GM19324 (cell line): Measurements from ENCODE around the gene C1orf105.
"Not testable (repeated sequence)": the region's sequence is repeated elsewhere in the genome, so short reads cannot be mapped to it uniquely, and the experiment has no call there.

Experiments
- ATAC-seq: cut with Tn5 transposase; IDR thresholded peaks from one replicate; pipeline ENCODE4 v1.9.1; 2021; ENCODE audit warnings: mild to moderate bottlenecking, moderate library complexity; ENCODE audit not compliant: unreplicated experiment, low FRiP score

The C1orf105 gene, protein sequence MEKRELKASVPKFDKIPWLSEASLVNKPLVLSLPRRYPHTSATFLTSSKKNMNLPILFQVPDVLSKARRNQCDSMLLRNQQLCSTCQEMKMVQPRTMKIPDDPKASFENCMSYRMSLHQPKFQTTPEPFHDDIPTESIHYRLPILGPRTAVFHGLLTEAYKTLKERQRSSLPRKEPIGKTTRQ

DNA sequence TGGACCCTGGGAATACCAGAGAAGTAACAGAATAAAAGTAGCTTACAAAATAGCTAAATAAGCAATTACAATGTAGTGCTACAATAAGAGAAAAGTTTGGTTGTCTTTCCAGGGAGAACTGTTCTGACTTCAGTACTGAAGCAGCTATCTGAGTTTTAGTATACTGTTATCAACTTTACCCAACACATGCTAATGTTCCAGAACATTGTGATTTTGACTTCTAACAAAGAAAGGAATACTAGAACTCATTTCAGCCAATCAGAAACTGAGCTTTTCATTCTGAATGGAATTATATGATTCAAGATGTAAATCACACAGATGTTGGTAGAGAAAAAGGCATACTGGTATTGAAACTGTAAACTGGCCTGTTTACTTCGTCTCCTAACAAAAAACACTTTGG lies at the start of gene C1orf105:
TSS of gene C1orf105 (plus strand) at position 301 of the 400 bp plus-strand sequence. CDS start 201 bp downstream, outside the sequence.
- no peak for ATAC-seq

DNA sequence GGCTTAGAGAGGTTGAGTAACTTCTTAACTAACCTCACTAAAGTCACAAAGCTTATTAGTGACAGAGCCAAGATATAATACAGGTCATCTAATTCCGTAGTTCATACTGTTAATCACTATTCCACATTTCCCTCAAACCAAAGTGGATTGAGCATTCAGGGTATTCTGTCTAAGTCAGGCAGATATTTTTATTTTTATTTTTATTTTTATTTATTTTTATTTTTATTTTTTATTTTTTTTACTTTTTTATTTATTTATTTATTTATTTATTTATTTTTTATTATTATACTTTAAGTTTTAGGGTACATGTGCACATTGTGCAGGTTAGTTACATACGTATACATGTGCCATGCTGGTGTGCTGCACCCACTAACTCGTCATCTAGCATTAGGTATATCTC lies 48.8 kb upstream of the C1orf105 start:
- not testable (repeated sequence) for ATAC-seq

DNA sequence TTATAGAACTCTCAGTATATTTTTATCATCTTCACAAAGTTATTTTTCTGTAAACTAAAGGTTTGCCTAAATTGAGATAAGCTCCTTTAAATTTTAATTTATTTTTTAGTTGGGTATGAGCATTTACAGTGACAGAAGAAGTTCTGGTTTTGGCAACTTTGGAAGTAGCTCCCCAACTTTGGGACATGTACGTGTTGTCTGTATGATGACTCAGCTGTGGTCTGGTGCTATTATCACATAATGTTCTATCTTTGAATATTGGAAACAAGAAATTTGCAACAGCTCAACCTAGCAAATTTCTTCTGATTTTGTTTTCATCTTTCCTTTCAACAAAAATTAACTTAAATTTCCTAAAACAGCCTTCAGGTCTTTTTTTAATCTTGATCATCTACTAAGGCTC lies 46.6 kb upstream of the C1orf105 start:
- no peak for ATAC-seq

DNA sequence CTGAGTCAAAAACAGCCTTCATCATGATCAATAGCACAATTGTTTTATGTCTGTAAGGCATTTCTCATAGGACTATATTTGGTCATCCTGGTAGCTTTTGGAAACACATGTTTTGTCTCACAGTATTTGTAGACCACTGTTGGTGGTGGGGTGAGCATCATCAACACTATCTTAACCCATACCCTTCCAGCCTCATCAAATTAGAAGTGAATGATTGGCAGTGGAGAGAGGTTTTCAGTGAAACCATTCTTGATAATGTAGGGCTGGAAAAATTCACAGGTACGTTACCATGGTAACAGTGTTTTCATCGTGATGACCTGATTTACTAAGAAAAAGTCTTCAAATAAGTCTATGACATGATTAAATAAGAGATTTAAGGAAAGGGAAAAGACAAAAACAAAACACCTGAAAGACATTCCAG lies 45.3 kb upstream of the C1orf105 start:
- ATAC-seq: no peak

DNA sequence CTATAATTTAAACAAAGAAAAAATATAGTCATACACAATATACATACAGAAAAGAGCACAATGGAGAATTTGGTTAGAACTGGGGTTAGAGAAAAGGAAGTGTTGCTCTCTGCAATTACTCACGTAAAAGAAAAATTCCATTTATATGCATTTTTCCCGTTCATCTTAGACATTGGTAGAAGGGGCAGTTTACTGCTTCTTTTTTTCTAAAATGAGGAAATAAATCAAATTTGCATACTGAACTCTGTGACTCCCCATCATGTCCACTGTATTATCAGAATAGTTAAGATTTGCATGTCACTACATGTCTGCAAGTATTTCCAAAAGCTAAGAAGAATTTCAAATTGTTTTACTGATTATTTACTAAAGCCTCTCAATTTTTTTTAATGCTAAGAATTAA lies 44.1 kb upstream of the C1orf105 start:
- no peak for ATAC-seq

DNA sequence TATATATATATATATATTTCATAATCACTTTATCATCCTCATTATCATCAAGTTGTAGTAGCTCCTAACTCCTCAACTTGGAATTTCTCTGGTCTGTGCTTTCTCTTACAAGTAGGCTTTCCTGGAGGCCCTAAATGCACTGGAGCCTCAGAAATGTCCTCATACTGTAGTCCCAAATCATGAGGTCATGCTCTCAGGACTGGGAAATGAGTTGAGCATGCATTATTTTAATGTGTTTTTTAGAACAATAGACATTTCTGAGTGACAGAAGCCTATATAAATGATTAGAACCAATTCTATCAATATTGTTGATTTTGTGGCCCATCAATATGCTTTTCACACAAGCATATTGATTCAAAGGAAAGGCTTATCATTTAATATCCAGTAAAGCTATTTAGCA lies 42.9 kb upstream of the C1orf105 start:
- ATAC-seq: no peak

DNA sequence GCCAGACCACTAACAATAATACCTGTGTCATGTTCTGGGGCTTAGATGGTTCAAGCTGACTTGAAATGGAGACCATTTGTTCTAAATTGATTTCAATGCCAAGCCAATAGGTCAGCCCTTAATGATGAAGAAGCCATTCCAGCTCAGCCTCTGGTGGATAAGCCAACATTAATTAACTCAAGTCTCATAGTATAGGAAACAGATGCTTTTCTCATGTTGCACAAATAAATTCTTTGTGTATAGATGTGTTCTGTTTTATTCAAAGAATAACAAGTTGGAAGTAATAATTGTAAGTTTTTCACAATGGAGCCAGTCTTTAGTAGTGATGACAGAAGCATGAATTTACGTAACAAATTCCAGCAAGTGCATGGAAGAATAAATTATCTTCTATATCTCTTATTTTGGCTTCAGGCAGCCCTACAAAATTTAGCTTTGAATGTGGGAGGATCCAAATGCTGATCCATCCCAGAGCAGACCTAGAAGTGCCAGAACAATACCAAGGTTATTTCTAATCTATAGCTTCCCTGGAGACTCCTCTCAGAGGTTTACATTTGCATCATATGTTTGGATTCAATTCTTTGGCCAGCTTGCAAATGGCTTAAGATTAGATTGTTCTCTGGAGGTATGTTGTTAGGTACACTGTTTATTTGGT lies 42.2 kb upstream of the C1orf105 start:
- ATAC-seq: no peak

DNA sequence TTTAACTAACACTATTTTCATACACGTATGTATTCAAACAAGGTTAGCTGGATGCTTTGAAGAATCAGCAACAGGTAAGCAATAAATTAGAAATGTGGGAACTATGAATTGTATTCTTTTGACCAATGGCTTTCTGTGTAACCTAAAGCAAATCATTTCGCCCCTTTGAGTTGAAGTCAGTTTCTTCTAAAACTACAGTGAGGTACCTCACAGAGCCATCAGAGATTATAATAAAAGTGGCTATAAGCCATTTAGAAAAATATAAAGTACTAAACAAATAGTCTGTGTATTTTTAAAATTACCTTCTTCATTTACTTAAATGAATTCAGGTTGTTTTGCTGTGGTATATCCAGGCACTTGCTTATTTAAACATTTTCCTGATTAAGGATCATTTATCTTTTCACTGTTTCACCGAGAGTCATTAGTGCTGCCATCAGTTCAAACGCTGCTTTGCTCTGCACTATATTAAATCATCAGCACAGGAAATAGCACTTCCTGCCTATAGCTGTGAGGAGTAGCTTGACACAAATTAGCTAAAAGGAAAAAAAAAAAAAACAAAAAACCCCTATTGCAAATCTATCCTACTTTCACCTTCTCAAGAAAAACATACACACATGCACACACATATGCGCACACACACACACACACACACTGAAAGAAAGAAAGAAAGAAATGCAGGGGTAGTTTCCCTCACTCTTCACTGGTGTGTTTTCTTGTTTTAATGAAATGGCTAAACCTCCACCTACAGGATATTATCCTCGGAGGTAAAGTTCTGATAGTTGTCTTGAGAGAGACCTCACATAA lies 39.8 kb upstream of the C1orf105 start:
- ATAC-seq: peak; percentile 86

DNA sequence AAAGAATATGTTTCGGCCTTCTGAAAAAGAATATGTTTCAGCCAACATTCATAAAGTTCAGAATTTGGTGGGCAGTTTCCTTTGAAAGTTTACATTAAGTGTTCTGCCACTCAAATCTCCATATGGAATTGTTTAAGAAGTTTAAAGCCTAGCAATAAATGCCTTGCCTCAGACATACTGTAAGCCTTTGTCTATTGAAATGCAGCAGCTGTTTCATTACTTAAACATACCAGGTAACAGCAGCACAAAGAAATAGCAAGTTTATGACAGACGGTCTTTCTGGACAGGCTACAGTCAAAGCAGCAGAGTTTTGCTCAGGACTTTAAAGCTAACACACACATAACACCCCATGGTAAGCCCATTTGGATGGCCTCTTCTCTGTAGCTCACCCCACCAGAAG lies 38.5 kb upstream of the C1orf105 start:
- ATAC-seq: no peak

DNA sequence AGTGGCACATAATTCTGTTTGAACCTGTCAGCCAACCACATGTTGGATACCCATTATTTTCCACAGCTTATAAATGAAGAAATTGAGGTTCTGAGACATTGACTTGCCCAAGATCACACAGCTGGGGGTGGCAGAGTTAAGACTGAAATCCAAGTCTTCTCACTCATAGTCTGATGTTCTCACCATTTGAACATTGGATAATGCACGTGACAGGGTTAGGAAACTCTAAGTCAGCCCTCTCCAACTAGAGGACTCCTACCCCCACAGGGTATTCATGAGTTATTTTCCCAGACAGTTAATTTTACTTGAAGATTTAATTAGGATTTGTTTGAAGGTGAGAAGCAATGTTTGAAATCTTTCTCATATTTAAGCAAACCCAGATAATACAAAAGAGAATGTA lies 38.1 kb upstream of the C1orf105 start:
- no peak for ATAC-seq

DNA sequence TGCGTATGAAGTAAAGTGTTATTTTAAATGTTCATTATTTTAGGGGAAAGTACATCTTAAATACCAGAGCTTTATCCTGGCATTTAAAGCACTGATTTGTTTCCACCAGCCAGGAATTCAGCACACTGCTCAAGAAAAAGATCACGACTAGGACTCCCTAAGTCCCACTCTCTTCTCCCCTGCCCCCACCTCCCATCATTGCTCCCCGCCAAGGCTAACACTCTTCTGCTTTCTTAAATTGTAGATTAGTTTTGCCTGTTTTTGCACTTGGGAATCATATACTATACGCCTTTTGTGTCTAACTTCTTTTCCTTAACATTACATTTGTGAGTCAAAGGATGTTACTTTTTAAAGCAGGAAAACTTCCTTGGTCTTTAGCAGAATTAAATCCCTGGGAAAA lies 37.5 kb upstream of the C1orf105 start:
- no peak for ATAC-seq

DNA sequence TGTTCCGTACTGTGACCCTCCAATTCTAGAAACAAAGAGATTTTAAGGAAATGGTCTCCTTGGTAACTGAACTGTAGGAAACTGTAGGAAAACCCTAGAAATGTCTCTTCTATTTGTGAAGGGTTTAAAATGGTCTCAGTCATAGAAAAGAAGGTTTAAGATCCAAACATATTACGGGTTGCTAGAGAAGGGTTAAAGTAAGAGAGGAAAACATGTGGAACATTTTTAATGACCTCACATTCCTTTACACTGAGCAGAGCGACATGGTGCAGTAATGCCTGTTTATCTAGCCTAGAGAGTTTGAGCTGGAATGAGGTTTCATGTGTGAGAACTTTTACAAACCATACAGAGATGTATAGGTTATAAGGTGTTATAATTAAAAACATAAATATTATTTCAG lies 36.9 kb upstream of the C1orf105 start:
- ATAC-seq: no peak

DNA sequence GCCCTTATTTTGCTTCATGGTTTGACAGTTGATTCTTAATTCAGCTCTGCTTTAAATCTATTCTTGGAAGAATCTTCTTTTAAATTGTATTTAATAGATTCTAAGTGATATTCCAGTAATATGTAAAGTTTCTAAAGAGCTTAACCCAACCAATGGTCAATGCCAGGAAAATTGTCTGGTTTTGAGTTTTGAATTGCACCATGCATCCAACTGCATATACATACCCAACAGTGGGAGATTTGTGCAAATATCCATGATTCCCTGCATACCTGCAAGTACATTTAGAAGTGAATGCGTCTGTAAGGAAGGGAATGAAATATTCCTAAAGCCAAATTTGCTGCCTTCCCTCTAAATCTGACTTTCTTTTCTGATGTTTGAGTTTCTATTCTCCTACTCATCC lies 35.8 kb upstream of the C1orf105 start:
- no peak for ATAC-seq

DNA sequence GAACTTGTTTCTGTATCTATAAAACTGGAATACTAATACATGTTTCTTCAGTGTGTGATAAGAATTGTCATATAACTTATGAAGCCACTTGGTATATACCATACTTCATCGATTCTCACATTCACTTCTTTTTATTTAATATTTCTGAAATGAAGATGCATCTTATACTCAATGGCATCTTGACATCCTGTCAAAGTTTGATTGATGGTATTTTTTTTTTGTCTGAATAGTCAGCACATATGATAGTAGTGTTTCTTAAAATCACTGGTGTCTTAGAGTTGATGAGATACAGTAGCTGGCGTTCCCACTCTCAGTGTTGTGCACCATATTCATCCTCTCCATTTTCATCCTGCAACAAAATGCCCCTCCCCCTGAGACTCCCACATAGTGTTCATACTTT lies 34.4 kb upstream of the C1orf105 start:
- ATAC-seq: no peak

DNA sequence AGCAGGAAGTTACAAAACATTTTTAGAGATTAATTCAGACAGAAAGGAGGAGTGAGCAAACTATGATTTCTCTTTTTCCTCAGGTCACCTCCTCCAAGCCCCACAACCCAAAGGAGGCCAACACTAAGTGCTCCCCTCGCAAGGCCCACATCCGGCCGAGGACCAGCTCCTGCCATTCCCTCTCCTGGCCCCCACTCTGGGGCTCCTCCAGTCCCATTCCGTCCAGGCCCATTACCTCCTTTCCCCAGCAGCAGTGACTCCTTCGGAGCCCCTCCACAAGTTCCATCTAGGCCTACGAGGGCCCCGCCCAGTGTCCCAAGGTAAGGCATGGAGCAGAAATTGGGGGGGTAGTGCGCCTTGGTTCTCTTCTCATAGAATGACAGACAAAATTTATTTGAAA lies 32.0 kb upstream of the C1orf105 start:
- ATAC-seq: no peak

DNA sequence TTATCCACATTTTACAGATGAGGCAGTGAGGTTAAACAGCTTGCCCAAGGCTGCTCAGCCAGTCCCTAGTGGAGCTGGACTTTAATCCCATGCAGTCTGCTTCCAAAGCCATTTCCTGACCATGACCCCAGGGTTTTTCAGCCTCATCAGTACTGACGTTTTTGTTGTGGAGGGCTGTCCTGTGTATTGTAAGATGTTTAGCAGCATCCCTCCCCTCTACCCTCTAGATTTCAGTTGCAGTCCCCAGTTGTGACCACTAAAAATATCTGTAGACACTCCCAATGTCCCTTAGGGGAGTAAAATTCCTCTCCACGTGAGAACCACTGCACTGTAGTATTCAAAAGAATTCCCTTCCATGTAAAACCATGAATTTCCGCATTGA lies 30.2 kb upstream of the C1orf105 start:
- ATAC-seq: no peak

DNA sequence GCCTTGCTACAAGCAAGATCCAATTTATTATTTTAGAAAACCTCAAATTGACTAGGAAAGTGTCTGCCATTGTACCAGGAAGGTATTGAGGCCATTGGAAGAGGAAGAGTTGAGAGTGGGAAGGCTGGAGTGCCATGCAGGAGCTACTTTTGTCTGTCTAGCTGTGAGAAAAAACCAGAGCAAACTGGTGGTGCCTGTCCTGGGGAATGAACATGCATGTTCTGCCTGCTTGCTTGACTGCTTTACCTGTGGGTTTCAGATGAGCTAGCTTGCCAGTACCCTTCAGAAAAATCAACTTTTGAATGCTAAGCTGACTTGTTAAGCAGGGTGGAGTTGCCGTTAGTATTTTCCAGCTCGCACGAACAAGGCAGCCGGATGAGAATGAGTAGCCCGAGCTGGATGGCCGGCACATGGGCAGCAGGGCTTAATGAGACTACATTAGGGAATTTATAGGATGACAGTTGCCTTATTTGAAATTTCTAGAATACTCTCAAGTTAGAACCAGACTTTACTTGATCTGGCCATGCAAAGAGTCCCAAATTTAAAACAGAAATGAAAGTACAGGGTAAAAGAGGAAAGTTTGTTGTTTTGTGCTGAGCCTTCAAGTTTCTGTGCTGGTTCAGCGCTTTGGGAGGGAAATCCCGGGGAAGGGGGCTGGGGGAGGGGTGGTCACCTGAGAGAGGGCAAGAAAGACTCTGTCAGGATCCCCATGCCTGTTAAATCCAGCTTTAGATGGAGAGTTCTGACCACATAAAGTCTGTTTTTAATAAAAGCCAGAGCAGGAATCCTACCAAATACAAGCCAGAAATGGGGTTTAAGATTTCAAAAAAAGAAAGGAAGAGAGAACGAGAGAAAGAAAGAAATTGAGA lies 29.6 kb upstream of the C1orf105 start:
- ATAC-seq: no peak

DNA sequence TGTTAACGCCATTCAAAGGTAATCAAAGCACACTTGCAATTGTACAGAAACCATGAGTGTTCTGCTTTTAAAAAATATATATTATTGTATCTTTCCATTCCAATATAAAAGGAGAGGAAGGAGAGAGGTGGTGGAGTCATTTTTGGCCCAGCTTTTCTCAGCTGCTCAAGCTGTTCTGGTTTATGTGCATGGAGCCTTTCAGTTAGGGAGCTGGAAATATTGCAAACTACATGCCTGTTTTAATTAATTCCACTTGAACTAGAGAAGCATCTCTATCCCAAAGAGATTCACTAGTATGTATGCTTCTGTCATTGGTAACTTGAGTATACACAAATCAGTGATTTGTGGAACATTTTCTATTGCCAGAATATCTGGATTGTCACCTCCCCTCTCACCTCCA lies 28.5 kb upstream of the C1orf105 start:
- no peak for ATAC-seq

DNA sequence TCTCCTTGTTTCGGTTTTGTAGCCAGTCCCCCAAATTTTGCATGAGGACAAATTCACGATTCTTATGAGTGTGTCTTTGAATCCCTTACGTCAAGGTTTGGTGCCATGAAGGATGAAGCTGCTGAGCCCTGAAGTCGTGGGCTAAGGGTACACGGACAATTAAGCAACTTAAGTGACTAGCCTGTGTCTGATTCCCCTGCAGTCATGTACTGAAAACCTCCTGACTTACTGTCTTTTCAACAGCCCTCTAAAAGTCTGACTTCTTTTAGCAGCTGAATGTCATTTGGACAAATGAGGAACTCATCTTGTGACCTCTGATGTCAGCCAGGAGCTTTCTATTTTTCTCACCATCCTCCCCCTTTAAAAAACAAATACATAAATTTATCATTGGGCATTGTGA lies 27.1 kb upstream of the C1orf105 start:
- no peak for ATAC-seq

DNA sequence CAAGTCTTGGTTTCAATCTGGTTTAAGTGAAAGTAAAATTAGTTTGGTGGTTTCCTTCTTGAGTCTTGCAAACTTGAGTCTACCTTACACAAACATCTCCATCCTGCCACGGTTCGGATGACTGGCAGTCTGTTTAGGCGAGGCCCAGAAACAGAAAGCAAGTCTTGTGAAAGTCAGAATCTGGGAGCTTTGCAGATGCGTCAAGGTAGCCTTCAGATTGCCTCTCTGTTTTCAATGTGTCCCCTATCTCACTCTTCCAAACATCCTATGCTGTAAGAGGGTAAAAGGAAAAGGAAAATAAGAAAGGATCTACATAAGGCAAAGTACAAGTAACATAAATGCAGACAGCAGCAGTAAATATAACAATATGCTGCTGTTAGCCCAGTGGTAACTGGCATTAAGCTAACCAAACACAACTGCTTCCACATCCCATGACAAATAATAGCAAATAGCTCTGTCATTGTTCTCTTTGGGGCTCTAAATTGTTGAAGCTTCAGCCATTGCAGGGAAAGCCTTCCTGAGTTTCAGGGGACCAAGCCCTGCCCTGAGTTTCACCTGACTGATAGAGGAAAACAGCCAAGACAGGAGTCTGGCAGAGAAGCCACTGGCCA lies 26.2 kb upstream of the C1orf105 start:
- peak; percentile 85 for ATAC-seq
